ENCODE results near the gene OR4F6. TPM values are rescaled to one million over a fixed set of nuclear protein-coding genes. Genes with fewer than 3 reads are reported as not detected.

Gene OR4F6
- total and polyA plus RNA-seq, 3 donors from 2014 or later: not detected

DNA sequence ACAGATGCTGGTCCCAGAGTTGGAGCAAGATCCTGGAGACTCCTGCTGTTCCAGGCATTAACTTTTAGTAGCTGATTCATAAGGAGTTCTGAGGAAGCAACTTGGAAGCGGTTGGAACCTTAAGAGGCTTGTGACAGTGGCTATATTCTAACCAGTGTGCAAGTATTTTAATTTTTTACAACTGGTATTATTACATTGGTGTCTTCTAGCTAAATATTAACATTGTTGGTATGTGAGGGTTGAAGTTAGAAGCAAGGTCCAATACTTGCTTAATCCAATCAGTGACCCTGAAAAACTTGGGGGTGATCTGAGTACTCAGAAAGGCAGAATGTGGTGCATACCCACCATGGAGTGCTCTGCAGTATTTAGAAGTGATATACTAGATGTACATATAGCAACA is 7.1 kb downstream of the OR4F6 start:
- H3K36me3 ChIP-seq (ENCODE audit: low read depth, missing control alignments): no peaks in the 10 kb centered on the region
- no peaks in the 10 kb centered on the region for H3K4me1 ChIP-seq
- 77 to 85% methylated on average over 1 of the region's 1 CpG for WGBS, 2 donors
- no peak overlapping the region for H3K27ac ChIP-seq
- H3K27me3 ChIP-seq: no peaks in the 10 kb centered on the region
- no peaks in the 10 kb centered on the region for H3K9me3 ChIP-seq
- no peak overlapping the region for H3K4me3 ChIP-seq
- intact Hi-C loops (cut with DNase I; ENCODE audit: low total_unique reads): no loop called here
- no peak for DNase-seq
- TF ChIP-seq, protein P1, sequence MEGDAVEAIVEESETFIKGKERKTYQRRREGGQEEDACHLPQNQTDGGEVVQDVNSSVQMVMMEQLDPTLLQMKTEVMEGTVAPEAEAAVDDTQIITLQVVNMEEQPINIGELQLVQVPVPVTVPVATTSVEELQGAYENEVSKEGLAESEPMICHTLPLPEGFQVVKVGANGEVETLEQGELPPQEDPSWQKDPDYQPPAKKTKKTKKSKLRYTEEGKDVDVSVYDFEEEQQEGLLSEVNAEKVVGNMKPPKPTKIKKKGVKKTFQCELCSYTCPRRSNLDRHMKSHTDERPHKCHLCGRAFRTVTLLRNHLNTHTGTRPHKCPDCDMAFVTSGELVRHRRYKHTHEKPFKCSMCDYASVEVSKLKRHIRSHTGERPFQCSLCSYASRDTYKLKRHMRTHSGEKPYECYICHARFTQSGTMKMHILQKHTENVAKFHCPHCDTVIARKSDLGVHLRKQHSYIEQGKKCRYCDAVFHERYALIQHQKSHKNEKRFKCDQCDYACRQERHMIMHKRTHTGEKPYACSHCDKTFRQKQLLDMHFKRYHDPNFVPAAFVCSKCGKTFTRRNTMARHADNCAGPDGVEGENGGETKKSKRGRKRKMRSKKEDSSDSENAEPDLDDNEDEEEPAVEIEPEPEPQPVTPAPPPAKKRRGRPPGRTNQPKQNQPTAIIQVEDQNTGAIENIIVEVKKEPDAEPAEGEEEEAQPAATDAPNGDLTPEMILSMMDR (IDR thresholded peaks at IDR 0.05): no peak
- no peak for TF ChIP-seq POLR2A (IDR thresholded peaks at IDR 0.05)

DNA sequence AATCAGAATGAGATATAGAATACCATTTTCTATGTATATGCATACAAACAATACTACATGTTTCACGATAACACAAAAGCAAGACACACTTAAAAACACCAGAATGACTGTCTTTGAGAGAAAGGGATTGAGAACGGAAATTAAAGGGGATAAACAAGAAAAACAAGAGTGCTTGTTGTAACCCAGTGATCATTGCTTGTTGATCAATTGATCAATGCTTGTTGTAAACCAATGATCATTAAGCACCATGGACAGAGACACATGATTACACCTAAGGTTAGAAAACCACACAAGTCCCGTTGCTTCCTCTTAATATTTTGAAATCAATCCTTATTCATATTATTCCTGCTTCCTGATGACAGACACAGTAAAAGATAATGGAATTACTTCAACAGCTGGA is 7.6 kb downstream of the OR4F6 start:
- no peak overlapping the region for H3K27ac ChIP-seq
- intact Hi-C loops (cut with DNase I; ENCODE audit: low total_unique reads): no loop called here
- H3K4me3 ChIP-seq: no peak overlapping the region
- no peaks in the 10 kb centered on the region for H3K36me3 ChIP-seq (ENCODE audit: low read depth, missing control alignments)
- TF ChIP-seq, protein P1 (IDR thresholded peaks at IDR 0.05): no peak
- no peak for TF ChIP-seq POLR2A (IDR thresholded peaks at IDR 0.05)
- no peaks in the 10 kb centered on the region for H3K4me1 ChIP-seq
- 55 to 56% methylated on average over 3 of the region's 3 CpGs for WGBS, 2 donors
- H3K27me3 ChIP-seq: no peaks in the 10 kb centered on the region
- DNase-seq: no peak
- H3K9me3 ChIP-seq: no peaks in the 10 kb centered on the region

DNA sequence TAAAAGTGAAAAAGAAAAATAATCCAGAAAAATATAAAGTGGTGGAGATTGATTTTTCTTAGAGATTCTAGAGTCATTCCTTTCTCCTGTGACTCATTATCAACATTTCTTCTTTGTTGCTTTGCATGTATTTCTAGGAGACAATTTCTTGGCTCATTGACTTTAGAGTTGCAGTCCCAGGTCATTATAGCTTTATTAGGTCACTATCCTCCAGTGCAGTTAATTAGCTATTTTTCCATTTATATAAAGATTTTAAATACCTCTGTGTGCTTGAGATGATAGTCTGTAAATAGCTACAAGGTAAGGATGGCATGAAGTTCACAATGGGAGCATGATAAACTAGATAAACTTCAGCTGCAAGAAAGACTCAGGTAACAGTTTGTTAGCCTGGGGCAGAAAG is 8.6 kb downstream of the OR4F6 start, which contains the start of gene OR4F15:
TSS of gene OR4F15 (plus strand) at position 301 of the 400 bp plus-strand sequence. CDS start 5,985 bp downstream, outside the sequence.
- TF ChIP-seq, protein P1 (IDR thresholded peaks at IDR 0.05): no peak
- TF ChIP-seq POLR2A (IDR thresholded peaks at IDR 0.05): no peak
- H3K36me3 ChIP-seq (ENCODE audit: low read depth, missing control alignments): no peaks in the 10 kb centered on the region
- H3K4me3 ChIP-seq: no peak within 1 kb of the TSS
- H3K4me1 ChIP-seq: no peaks in the 10 kb centered on the region
- H3K27ac ChIP-seq: no peak within 1 kb of the TSS
- no peak for DNase-seq
- H3K9me3 ChIP-seq: no peaks in the 10 kb centered on the region
- intact Hi-C loops (cut with DNase I; ENCODE audit: low total_unique reads): no loop called here
- no peaks in the 10 kb centered on the region for H3K27me3 ChIP-seq

DNA sequence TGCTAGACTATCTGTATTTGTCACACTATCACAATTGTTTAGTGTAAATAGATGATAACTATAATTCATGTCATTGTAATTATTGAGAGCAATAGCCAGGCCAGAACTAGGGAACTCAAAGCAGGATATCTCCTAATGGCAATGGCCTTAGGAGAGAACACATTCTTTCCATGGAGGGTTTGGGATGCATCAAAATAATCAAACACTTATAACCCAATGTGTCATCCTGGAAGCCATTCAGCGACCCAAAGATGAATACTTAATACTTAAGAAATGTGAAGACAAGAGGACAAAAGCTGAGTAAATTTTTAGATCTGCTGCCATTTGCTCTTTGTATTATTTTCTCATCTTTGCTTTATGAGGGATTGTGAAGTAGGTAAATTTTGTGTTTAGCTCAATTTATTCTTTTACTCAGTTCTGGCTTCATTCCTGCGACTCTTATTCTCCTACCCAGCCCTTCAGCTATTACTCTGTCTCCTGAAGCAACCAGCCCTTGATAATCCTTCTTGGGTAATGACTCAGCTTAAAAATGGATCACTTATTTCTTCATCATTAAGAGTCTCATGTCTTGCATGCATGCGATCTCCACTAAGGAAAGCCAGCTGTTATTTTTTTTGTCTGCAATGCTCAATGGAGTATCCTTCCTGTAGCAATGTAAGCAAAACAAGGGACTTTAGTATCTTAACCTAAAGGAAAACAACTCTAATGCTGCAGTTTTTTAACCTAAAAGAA is 10.7 kb downstream of the OR4F6 start:
- H3K4me3 ChIP-seq: no peak overlapping the region
- DNase-seq: no peak
- TF ChIP-seq, protein P1 (IDR thresholded peaks at IDR 0.05): no peak
- WGBS, 2 donors: 81 to 82% methylated on average over 3 of the region's 3 CpGs
- H3K27ac ChIP-seq: no peak overlapping the region
- H3K36me3 ChIP-seq (ENCODE audit: low read depth, missing control alignments): no peaks in the 10 kb centered on the region
- H3K9me3 ChIP-seq: no peaks in the 10 kb centered on the region
- no peaks in the 10 kb centered on the region for H3K4me1 ChIP-seq
- intact Hi-C loops (cut with DNase I; ENCODE audit: low total_unique reads): no loop called here
- H3K27me3 ChIP-seq: no peaks in the 10 kb centered on the region

DNA sequence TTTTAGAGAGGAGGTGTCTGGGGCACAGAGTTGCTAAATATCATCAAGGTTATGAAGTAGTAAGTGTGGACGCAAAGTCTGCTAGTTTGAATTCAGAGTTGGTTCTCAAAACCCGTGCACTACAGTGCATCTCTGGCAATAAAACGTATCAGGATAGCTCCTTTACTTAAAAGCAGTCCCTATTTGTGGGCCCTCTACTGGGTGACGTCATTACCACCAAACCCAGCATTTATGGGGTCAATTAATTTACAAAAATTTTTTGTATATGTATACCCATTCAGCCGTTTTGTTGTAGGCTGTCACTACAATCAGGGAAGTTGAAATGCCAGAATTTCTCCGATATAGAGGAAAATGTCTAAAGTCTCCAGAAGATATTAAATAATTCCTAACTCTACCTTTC is 17.5 kb downstream of the OR4F6 start:
- WGBS, 2 donors: 68 to 70% methylated on average over 6 of the region's 6 CpGs
- intact Hi-C loops (cut with DNase I; ENCODE audit: low total_unique reads): no loop called here
- TF ChIP-seq, protein P1 (IDR thresholded peaks at IDR 0.05): no peak
- TF ChIP-seq POLR2A (IDR thresholded peaks at IDR 0.05): no peak

More for the DNA sequence above, 17.5 kb downstream of the OR4F6 start:
- DNase-seq: no peak
- no peak overlapping the region for H3K4me3 ChIP-seq
- H3K9me3 ChIP-seq: no peaks in the 10 kb centered on the region
- no peaks in the 10 kb centered on the region for H3K27me3 ChIP-seq
- H3K36me3 ChIP-seq (ENCODE audit: low read depth, missing control alignments): no peaks in the 10 kb centered on the region
- H3K27ac ChIP-seq: no peak overlapping the region
- H3K4me1 ChIP-seq: no peaks in the 10 kb centered on the region
